ENCODE data around the gene DNM3.

DNM3 gene

GRCh38 chr1:171841050-171841910 is at the start of gene DNM3:
DNM3 (plus strand) TSS chr1:171841498; CDS start chr1:171841657, 159 bp downstream.
- TF ChIP-seq, protein P1, sequence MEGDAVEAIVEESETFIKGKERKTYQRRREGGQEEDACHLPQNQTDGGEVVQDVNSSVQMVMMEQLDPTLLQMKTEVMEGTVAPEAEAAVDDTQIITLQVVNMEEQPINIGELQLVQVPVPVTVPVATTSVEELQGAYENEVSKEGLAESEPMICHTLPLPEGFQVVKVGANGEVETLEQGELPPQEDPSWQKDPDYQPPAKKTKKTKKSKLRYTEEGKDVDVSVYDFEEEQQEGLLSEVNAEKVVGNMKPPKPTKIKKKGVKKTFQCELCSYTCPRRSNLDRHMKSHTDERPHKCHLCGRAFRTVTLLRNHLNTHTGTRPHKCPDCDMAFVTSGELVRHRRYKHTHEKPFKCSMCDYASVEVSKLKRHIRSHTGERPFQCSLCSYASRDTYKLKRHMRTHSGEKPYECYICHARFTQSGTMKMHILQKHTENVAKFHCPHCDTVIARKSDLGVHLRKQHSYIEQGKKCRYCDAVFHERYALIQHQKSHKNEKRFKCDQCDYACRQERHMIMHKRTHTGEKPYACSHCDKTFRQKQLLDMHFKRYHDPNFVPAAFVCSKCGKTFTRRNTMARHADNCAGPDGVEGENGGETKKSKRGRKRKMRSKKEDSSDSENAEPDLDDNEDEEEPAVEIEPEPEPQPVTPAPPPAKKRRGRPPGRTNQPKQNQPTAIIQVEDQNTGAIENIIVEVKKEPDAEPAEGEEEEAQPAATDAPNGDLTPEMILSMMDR (IDR thresholded peaks at IDR 0.05; ENCODE audit: extremely low read depth, missing control alignments), result no peak
- peak; percentile 93 for DNase-seq (ENCODE audit: low spot score)

DNA sequence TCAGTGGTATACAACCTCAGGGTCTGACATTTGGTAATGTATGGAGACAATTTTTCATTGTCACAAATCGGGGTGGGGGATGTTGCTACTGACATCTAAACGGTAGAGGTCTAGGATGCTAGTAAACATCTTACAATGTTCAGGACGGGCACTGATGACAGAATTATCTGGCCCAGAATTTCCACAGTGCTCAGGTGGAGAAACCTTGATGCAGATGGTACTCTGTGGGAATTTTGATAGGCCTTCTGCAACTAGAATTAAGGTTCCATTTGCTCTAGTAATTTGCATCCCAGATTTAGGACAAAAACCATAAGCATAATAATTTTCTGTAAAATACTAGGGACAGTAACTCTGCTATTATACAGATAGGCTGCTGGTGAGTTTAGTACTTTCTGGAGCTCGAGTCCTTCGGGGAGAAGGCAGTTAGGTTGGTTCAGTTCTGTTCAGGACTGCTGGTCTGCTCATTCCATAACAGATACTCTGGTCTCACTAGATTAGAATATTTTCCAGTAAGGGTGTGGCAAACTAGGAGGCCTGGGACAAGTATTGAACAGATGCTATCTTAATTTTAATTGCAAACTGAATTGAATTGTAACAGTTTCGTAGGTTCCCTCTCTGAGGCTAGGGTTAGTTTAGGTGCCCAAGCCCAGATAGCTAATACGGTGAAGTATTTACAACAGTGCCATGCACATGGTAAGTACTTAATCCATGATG is 48.5 kb upstream of the DNM3 start:
- TF ChIP-seq, protein P1 (IDR thresholded peaks at IDR 0.05; ENCODE audit: extremely low read depth, missing control alignments), result no peak
- no peak for DNase-seq (ENCODE audit: low spot score)

GRCh38 chr1:171793636-171794035 is 47.7 kb upstream of the DNM3 start:
- DNase-seq (ENCODE audit: low spot score), result no peak
- TF ChIP-seq, protein P1 (IDR thresholded peaks at IDR 0.05; ENCODE audit: extremely low read depth, missing control alignments), result no peak

DNA sequence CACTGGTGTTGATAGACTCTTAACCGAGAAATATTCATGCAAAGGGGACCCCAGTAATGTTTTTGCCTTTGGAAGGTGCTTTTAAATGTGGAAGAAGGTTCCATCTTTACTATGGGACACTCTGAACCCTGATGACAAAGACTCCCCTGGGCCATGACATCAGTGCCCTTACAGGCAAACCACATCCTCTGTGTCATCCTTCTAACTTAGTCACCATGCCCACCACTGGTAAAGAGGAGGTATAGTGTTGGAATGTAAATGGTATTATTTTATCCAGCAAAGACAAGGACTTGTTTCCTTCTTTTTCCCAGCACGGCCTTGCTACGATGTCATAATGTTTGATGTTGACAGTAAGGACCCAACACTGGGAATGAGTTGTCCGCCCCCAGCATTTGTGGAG is 47.2 kb upstream of the DNM3 start:
- no peak for DNase-seq (ENCODE audit: low spot score)
- TF ChIP-seq, protein P1 (IDR thresholded peaks at IDR 0.05; ENCODE audit: extremely low read depth, missing control alignments), result no peak

DNA sequence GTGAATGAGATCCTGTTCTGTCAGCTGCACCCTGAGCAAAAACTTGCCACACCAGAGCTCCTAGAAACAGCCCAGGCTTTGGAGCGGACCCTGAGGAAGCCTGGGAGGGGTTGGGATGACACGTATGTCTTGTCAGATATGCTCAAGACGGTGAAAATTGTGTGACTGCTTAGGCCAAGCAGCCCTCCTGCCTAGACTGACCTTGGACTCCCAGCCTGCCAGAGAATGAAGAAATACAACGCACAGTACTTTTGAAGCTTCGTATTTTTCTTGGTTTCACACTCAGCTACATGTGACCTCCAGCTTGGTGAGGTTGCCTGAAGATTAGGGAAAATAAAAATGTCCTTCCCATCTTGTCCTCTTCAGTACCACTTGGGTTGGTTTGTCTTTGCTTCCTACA is 44.7 kb upstream of the DNM3 start:
- TF ChIP-seq, protein P1 (IDR thresholded peaks at IDR 0.05; ENCODE audit: extremely low read depth, missing control alignments), result no peak
- no peak for DNase-seq (ENCODE audit: low spot score)

DNA sequence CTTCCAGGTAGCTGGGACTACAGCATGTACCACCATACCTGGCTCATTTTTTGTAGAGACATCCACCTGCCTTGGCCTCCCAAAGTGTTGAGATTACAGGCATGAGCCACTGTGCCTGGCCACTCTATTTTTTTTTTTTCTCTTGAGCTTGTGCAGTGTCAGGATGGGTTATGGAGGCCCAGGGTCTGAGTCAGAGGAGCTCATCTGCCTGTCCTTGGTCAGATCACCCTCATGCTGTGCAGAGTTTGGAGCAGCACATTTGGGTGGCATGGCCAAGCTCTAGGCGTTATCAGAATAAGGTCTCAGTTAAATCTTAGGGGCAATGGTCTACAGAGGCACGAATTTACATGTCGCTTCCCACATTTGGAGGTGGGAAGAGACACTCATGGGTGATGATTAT is 43.0 kb upstream of the DNM3 start:
- DNase-seq (ENCODE audit: low spot score), result no peak
- TF ChIP-seq, protein P1 (IDR thresholded peaks at IDR 0.05; ENCODE audit: extremely low read depth, missing control alignments), result no peak

DNA sequence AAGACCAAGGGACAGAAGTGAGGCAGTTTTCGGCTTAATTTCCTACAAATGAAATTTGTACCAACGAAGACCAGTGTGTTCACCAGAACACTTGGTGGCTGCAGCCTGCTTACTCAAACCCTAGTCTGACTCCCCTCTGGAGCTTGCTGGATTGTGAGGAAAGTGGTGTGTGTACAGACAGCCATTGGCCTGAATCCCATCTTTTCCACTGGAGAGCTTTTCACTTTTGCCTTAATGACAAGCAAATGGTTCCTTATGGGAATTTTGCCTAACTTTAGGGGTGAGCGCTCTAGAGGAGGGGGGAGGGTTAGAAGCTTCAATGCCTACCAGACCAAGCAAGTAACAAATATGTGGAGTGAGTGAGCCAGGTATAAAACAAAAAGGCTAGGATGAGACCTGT is 42.5 kb upstream of the DNM3 start:
- TF ChIP-seq, protein P1 (IDR thresholded peaks at IDR 0.05; ENCODE audit: extremely low read depth, missing control alignments), result no peak
- DNase-seq (ENCODE audit: low spot score), result no peak
